Upper lobe of left lung (tissue), 6 donors: ENCODE measurements around the gene P2RY6. TPM values are rescaled to one million over a fixed set of nuclear protein-coding genes. Genes with fewer than 3 reads are reported as not detected.

Experiments used
- ATAC-seq, 2 donors: fragments of 200-7000 bp; cut with Tn5 transposase; one replicate each; pipeline ENCODE4 v1.9.1; 2022; ENCODE audit warnings: mild to moderate bottlenecking in 2 of 2, moderate library complexity in 2 of 2; ENCODE audit not compliant: low FRiP score in 2 of 2
- DNase-seq, 2 donors: peaks; one replicate each; pipeline ENCODE4 v3.0.0-alpha.2; 2019 to 2020
- H3K27ac ChIP-seq, 4 donors: fragments of 200-600 bp; sonication (generic); one replicate each; pipeline ENCODE4 v1.5.1; 2016 to 2019
- H3K27me3 ChIP-seq, 4 donors: fragments of 200-600 bp; sonication (generic); one replicate each; pipeline ENCODE4 v1.5.1; 2017 to 2019
- H3K36me3 ChIP-seq, 4 donors: fragments of 200-600 bp; sonication (generic); one replicate each; pipeline ENCODE4 v1.5.1; 2016 to 2019
- H3K4me1 ChIP-seq, 4 donors: fragments of 200-600 bp; sonication (generic); one replicate each; pipeline ENCODE4 v1.5.1; 2018 to 2019
- H3K4me3 ChIP-seq, 4 donors: fragments of 200-600 bp; sonication (generic); one replicate each; pipeline ENCODE4 v1.5.1; 2017 to 2019; ENCODE audit warnings: mild to moderate bottlenecking in 2 of 4, moderate library complexity in 1 of 4
- H3K9me3 ChIP-seq, 4 donors: fragments of 200-600 bp; sonication (generic); one replicate each; pipeline ENCODE4 v1.5.1; 2018 to 2019
- CTCF ChIP-seq, 6 experiments: fragments of 450-650 bp in 4 of 6; fragments of 200-600 bp in 2 of 6; sonication (generic) in 2 of 6; IDR thresholded peaks; one replicate each; pipeline ENCODE4 v1.5.1; 2016 to 2019; ENCODE audit warnings: antibody characterized with exemption in 6 of 6
- EP300 ChIP-seq, 4 donors: sonication (generic); formaldehyde crosslinking; IDR thresholded peaks; one replicate each; pipeline ENCODE4 v1.5.1; 2017; ENCODE audit warnings: antibody characterized with exemption in 4 of 4, control low read depth in 2 of 4
- POLR2A ChIP-seq, 4 donors: fragments of 450-650 bp; IDR thresholded peaks; one replicate each; pipeline ENCODE4 v1.5.1; 2016 to 2017; ENCODE audit warnings: antibody characterized with exemption in 4 of 4, mild to moderate bottlenecking in 2 of 4
- POLR2AphosphoS5 ChIP-seq, 2 donors: sonication (generic); formaldehyde crosslinking; IDR thresholded peaks; one replicate each; pipeline ENCODE4 v1.5.1; 2017; ENCODE audit warnings: antibody characterized with exemption in 2 of 2
- WGBS, 2 donors: methylation state at CpG; one replicate each; pipeline ENCODE4 v1.1.5; 2017 to 2018; 5-methylcytosine and 5-hydroxymethylcytosine counted together
- total RNA-seq, 6 donors: library from RNA; depleted of rRNA in 4 of 6; stranded (reverse); fragments of >200 nt in 4 of 6; gene quantifications; one replicate each; pipeline versions ENCODE4 v1.1.0 to v1.2.1, GENCODE V29; 2016 to 2021
- donor health status: DM: no; HTN: no; CAD: no; lungs with moderate emphysema.
- donor health status: DM: no; HTN: yes; CAD: no; lungs with severe emphysema.

The P2RY6 gene
- total RNA-seq, 6 donors from 2014 or later, result 0.30 to 5.3 (median 1.4) TPM; not detected in 1

DNA sequence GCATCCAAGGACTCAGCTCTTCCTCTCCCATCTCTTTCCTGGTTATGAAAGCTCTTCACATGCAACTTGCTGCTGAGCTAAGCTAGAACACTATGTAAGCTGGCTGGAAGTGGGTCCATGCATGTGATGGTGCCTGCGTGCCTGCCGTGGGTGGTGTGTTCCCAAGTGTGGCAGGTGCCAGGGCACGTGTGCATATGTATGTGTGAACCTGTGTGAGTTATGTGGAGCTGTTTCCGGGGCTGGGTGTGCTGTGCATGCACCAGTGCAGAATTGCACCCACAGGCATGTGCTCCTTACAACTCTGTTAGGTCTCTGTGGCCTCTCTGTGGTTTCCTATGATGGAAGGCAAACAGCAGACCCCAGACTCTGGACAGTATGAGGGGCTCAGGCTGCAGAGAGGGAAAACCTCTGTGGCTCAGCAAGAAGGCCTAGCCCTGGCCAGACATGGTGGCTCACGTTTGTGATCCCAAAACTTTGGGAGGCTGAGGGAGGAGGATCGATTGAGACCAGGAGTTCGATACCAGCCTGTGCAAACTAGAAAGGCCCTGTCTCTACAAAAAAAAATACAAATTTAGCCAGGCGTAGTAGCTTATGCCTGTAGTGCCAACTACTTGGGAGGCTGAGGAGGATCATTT lies 4.1 kb upstream of the P2RY6 start:
- H3K27ac ChIP-seq, result no peak overlapping the region
- DNase-seq (peak in 1 of 2 donors; percentile 32), ATAC-seq (no peak)
- WGBS, 2 donors, result 87 to 89% methylated on average over 8 of the region's 8 CpGs
- H3K9me3 ChIP-seq, result no peaks in the 10 kb centered on the region
- no peak overlapping the region for H3K4me3 ChIP-seq
- peaks cover 0 to 13% (median 5%) of the 10 kb centered on the region in 4 donors for H3K27me3 ChIP-seq
- TF ChIP-seq EP300 (IDR thresholded peaks at IDR 0.05), result no peak
- no peak for TF ChIP-seq CTCF (IDR thresholded peaks at IDR 0.05)
- TF ChIP-seq POLR2A (IDR thresholded peaks at IDR 0.05), result no peak
- no peak for TF ChIP-seq POLR2AphosphoS5 (IDR thresholded peaks at IDR 0.05)
- H3K36me3 ChIP-seq, result no peaks in the 10 kb centered on the region
- H3K4me1 ChIP-seq, result peaks cover 17 to 44% (median 29%) of the 10 kb centered on the region in 4 donors

DNA sequence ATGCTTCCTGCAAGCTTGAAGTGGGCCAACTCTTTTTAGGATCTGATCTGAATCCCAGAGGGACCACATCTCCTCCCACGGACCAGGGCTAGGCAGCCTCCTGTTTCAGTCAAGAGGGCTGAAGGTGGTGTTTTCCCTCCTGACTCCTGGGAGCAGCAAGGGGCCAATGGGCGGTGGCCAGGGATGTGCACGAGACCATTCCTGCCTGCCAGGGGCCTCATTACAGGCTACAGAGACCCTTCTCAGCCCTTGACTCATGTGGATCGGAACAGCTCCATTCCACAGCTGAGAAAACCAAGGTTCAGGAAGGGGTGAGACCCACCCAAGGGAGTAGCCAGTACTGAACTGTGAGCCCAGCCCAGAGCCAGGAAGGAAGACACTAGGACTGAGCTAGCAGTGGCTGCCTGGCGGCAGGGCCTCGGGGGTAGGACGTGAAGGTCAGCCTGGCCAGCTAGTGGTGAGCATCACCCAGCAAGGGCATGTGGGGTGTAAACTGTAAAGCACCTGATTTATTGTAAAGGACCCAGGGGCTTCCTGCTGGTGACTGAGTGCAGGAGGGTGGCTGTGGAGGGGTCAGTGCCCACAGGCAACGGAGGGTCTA lies 3.4 kb upstream of the P2RY6 start:
- no peak for ATAC-seq
- no peak for DNase-seq
- Histone ChIP-seq H3K36me3 (no peaks in the 10 kb centered on the region), H3K27ac (no peak overlapping the region), H3K9me3 (no peaks in the 10 kb centered on the region), H3K4me1 (peaks cover 17 to 44% (median 29%) of the 10 kb centered on the region in 4 donors), H3K27me3 (peaks cover 0 to 13% (median 5%) of the 10 kb centered on the region in 4 donors), H3K4me3 (no peak overlapping the region)
- 86 to 88% methylated on average over 5 to 8 of the region's 8 CpGs for WGBS, 2 donors
- TF ChIP-seq POLR2AphosphoS5 (IDR thresholded peaks at IDR 0.05) (no peak), CTCF (IDR thresholded peaks at IDR 0.05) (no peak), EP300 (IDR thresholded peaks at IDR 0.05) (no peak), POLR2A (IDR thresholded peaks at IDR 0.05) (no peak)

DNA sequence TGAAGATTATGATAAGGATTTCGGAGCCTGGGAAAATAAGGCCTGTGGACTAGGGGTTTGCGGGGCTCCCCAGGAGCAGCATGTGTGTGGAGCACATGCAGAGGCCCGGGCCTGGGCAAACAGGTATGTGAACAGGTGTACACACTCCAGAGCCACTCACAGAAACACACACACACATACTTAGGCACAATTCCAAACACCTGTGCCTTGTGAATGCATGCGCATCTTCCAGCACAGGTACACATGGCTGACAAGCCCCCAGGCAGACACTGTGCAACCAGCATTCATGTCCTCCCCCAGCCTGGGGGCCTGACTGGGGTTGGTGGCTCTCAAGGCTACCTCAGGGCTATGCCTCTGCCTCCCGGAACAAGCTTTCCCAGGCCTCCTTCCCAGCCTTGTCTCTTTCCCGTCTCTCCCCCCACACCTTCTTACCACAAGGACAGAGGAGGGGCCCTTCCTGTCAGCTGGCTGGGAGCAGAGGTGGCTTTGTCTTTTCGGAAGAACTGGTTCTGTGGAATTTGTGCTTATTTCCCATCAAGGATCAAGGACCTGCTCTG lies 2.6 kb upstream of the P2RY6 start:
- TF ChIP-seq POLR2AphosphoS5 (IDR thresholded peaks at IDR 0.05), result peak in 1 of 2 donors; percentile 27
- no peak for TF ChIP-seq CTCF (IDR thresholded peaks at IDR 0.05)
- peak overlapping the region in 1 of 4 donors; percentile 49 for H3K27ac ChIP-seq
- H3K4me1 ChIP-seq, result peaks cover 14 to 40% (median 24%) of the 10 kb centered on the region in 4 donors
- no peak overlapping the region for H3K4me3 ChIP-seq
- 56 to 77% methylated on average over 7 of the region's 7 CpGs for WGBS, 2 donors
- ATAC-seq (peak in 1 of 2 donors; percentile 38), DNase-seq (peak in 1 of 2 donors; percentile 53)
- H3K9me3 ChIP-seq, result no peaks in the 10 kb centered on the region
- no peaks in the 10 kb centered on the region for H3K36me3 ChIP-seq
- H3K27me3 ChIP-seq, result peaks cover 0 to 6% (median 2%) of the 10 kb centered on the region in 4 donors

DNA sequence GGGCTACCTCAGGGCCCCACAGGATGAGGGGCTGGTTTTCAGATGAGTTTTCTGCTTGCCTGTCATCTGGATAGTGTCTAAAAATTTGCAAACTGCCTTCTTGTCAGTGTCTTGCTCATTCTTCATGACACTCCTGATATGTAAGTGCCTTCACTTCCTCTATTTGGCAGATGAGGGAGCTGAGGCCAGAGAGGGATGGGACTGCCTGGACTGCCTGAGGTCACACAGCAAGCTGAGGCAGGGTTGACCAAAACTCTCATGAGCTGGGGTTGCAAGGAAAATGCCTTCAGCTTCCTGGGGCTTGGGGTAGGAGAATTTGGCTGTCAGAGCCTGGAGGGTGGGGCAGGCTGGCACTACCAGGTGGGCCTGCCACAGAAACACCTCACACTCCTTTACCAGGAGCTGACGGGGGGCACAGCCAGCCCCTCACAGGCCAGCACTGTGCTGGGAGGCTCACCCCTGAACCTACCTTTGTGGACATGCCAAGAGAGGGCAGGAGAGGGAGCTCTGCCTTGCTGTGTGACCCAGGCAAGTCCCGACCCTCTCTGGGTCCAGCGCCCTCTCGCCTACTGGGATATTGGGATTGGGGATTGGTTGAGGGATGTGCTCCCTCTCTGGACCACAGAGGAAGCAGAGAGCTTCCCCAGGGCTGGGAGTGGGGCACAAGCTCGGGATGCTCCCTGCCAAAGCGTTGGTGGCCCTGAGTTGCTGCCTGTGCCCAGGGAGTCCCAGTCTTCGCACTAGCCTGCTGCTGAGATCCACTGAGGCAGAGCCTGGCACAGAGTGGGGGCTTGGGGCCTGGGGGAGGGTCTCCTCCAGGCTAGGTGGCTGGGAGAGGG lies 1.9 kb upstream of the P2RY6 start:
- 95% methylated on average over 4 of the region's 7 CpGs; no CpG with 5 or more reads in 1 of the 2 donors for WGBS, 2 donors
- Histone ChIP-seq H3K4me3 (no peak overlapping the region), H3K27me3 (no peaks in the 10 kb centered on the region), H3K9me3 (no peaks in the 10 kb centered on the region), H3K4me1 (peaks cover 13 to 37% (median 22%) of the 10 kb centered on the region in 4 donors), H3K36me3 (no peaks in the 10 kb centered on the region), H3K27ac (peak overlapping the region in 1 of 4 donors; percentile 40)
- DNase-seq, result no peak
- TF ChIP-seq CTCF (IDR thresholded peaks at IDR 0.05), result no peak
- TF ChIP-seq POLR2A (IDR thresholded peaks at IDR 0.05), result no peak
- TF ChIP-seq EP300 (IDR thresholded peaks at IDR 0.05), result no peak
- TF ChIP-seq POLR2AphosphoS5 (IDR thresholded peaks at IDR 0.05), result no peak
- peak; percentile 1 to 25 for ATAC-seq
